ENCODE measurements around the gene TFCP2L1. TPM values are rescaled to one million over a fixed set of nuclear protein-coding genes. Genes with fewer than 3 reads are reported as not detected.

The TFCP2L1 gene
- total and polyA plus RNA-seq, 2 of the 4 experiments (the other 2 are of a cell fraction): not detected

DNA sequence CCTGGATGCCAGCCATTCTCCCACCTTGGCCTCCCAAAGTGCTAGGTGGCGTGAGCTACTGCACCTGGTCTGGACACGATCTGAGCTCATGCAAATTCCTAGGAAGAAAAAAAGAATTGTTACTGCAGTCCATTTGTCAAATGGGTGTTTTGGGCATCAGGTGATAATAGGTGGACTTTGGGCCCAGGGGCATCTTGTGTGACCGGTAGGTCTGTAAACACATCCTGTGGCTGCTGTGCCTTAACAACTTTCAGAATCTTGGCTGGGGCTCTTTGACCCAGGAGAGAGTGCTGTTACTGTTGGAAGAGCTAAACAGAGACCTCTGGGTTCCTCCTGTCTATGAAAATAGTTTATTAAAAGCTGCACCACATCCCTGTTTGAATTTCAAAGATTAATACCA lies 34.9 kb upstream of the TFCP2L1 start:
- Histone ChIP-seq H3K23ac (ENCODE audit: low read depth, low read length) (no peak overlapping the region), H2BK5ac (ENCODE audit: low read depth, low read length, poor library complexity, severe bottlenecking) (no peak overlapping the region), H3K4ac (ENCODE audit: low read depth, low read length) (no peak overlapping the region), H2AK9ac (replicated peaks; ENCODE audit: low read depth, low read length, poor library complexity) (no peak overlapping the region), H2BK15ac (ENCODE audit: low read depth, low read length) (no peak overlapping the region), H3K4me1 (ENCODE audit: control insufficient read depth, insufficient read depth, low read length) (no peaks in the 10 kb centered on the region), H2AFZ (replicated peaks; ENCODE audit: low read length, poor library complexity) (no peak overlapping the region), H4K91ac (ENCODE audit: insufficient read depth, low read depth, low read length) (no peak overlapping the region), H3K14ac (replicated peaks; ENCODE audit: low read depth, low read length) (no peak overlapping the region), H3K18ac (ENCODE audit: low read depth, low read length) (no peak overlapping the region), H3K9me3 (ENCODE audit: control insufficient read depth, insufficient read depth, low read length) (no peaks in the 10 kb centered on the region), H3K79me1 (ENCODE audit: low read depth in 1 of 2, low read length in 2 of 2) (no peaks in the 10 kb centered on the region), H4K5ac (ENCODE audit: low read depth, low read length) (no peak overlapping the region), H3K27me3 (ENCODE audit: control insufficient read depth, insufficient read depth, low read length) (peaks cover 15% of the 10 kb centered on the region), H3K9me1 (ENCODE audit: insufficient read depth, low read length) (no peaks in the 10 kb centered on the region), H3K36me3 (ENCODE audit: control insufficient read depth, insufficient read depth, low read length) (no peaks in the 10 kb centered on the region), H3K4me3 (ENCODE audit: insufficient read depth, low read depth, low read length) (no peak overlapping the region), H4K20me1 (ENCODE audit: insufficient read depth, low read length) (no peaks in the 10 kb centered on the region), H3K4me2 (ENCODE audit: low read depth, low read length) (no peak overlapping the region), H2BK120ac (ENCODE audit: low read depth, low read length) (no peak overlapping the region), H2AK5ac (ENCODE audit: low read depth, low read length) (no peak overlapping the region), H4K8ac (ENCODE audit: low read depth in 2 of 2, low read length in 2 of 2) (no peak overlapping the region), H3K27ac (ENCODE audit: insufficient read depth, low read length) (no peak overlapping the region), H3K56ac (ENCODE audit: extremely low read depth, insufficient read depth, low read length) (no peak overlapping the region), H3K9ac (ENCODE audit: low read depth, low read length) (no peak overlapping the region), H2BK20ac (ENCODE audit: low read depth, low read length) (no peak overlapping the region)
- TF ChIP-seq CEBPB (IDR thresholded peaks at IDR 0.05; ENCODE audit: low read depth, low read length) (no peak), FOS (IDR thresholded peaks at IDR 0.05; ENCODE audit: low read depth, low read length) (no peak), CHD1 (IDR thresholded peaks at IDR 0.05; ENCODE audit: low read depth, low read length) (no peak), MAZ (IDR thresholded peaks at IDR 0.05; ENCODE audit: borderline replicate concordance, low read depth, low read length) (no peak), BHLHE40 (IDR thresholded peaks at IDR 0.05; ENCODE audit: low read depth, low read length) (no peak), RFX5 (IDR thresholded peaks at IDR 0.05; ENCODE audit: low read depth, low read length) (no peak), MXI1 (IDR thresholded peaks at IDR 0.05; ENCODE audit: borderline replicate concordance, low read depth, low read length) (no peak), NFE2L2 (IDR thresholded peaks at IDR 0.05; ENCODE audit: low read depth, low read length) (no peak), RAD21 (IDR thresholded peaks at IDR 0.05; ENCODE audit: low read length) (no peak), RCOR1 (IDR thresholded peaks at IDR 0.05; ENCODE audit: insufficient replicate concordance, low read length) (no peak), POLR2A (IDR thresholded peaks at IDR 0.05; ENCODE audit: low read depth, low read length) (no peak), SMC3 (IDR thresholded peaks at IDR 0.05; ENCODE audit: low read depth, low read length) (no peak), MAFK (IDR thresholded peaks at IDR 0.05; ENCODE audit: low read depth, low read length) (no peak)
- TF ChIP-seq, protein P1, sequence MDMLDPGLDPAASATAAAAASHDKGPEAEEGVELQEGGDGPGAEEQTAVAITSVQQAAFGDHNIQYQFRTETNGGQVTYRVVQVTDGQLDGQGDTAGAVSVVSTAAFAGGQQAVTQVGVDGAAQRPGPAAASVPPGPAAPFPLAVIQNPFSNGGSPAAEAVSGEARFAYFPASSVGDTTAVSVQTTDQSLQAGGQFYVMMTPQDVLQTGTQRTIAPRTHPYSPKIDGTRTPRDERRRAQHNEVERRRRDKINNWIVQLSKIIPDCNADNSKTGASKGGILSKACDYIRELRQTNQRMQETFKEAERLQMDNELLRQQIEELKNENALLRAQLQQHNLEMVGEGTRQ (IDR thresholded peaks at IDR 0.05; ENCODE audit: low read depth, low read length): no peak
- TF ChIP-seq, protein P2, sequence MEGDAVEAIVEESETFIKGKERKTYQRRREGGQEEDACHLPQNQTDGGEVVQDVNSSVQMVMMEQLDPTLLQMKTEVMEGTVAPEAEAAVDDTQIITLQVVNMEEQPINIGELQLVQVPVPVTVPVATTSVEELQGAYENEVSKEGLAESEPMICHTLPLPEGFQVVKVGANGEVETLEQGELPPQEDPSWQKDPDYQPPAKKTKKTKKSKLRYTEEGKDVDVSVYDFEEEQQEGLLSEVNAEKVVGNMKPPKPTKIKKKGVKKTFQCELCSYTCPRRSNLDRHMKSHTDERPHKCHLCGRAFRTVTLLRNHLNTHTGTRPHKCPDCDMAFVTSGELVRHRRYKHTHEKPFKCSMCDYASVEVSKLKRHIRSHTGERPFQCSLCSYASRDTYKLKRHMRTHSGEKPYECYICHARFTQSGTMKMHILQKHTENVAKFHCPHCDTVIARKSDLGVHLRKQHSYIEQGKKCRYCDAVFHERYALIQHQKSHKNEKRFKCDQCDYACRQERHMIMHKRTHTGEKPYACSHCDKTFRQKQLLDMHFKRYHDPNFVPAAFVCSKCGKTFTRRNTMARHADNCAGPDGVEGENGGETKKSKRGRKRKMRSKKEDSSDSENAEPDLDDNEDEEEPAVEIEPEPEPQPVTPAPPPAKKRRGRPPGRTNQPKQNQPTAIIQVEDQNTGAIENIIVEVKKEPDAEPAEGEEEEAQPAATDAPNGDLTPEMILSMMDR (conservative IDR thresholded peaks at IDR 0.05; ENCODE audit: low read depth, low read length): no peak
- WGBS, 2 experiments (ENCODE audit: extremely low coverage in 2 of 2, insufficient read length in 1 of 2): no CpG with 5 or more reads among the region's 3 CpGs
- in situ Hi-C loops (cut with MboI; ENCODE audit: low sequenced_read_pairs): no loop called here
- POLR2A ChIA-PET (ENCODE audit: unreplicated experiment): no interaction called here
- DNase-seq (no peak), ATAC-seq (ENCODE audit: low read depth) (no peak)
- BruUV-seq (replicated peaks): no TSS peak
- CTCF ChIA-PET: no interaction called here
- dilution Hi-C loops (cut with HindIII; ENCODE audit: low sequenced_read_pairs, unreplicated experiment): no loop called here
- intact Hi-C loops (cut with micrococcal nuclease): no loop called here
